ENCODE data around the gene LDHD.

- TF ChIP-seq, protein P1, sequence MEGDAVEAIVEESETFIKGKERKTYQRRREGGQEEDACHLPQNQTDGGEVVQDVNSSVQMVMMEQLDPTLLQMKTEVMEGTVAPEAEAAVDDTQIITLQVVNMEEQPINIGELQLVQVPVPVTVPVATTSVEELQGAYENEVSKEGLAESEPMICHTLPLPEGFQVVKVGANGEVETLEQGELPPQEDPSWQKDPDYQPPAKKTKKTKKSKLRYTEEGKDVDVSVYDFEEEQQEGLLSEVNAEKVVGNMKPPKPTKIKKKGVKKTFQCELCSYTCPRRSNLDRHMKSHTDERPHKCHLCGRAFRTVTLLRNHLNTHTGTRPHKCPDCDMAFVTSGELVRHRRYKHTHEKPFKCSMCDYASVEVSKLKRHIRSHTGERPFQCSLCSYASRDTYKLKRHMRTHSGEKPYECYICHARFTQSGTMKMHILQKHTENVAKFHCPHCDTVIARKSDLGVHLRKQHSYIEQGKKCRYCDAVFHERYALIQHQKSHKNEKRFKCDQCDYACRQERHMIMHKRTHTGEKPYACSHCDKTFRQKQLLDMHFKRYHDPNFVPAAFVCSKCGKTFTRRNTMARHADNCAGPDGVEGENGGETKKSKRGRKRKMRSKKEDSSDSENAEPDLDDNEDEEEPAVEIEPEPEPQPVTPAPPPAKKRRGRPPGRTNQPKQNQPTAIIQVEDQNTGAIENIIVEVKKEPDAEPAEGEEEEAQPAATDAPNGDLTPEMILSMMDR (IDR thresholded peaks at IDR 0.05; ENCODE audit: low read depth, low read length, poor library complexity, severe bottlenecking): no peak
- TF ChIP-seq EZH2phosphoT487 (IDR thresholded peaks at IDR 0.05; ENCODE audit: borderline replicate concordance, low read length): no peak
These were observed 11.3 kb upstream of the LDHD start for GRCh38 chr16:75127713-75128415.
